Progenitor cell of endocrine pancreas (in vitro differentiated cells): Measurements from ENCODE around the gene ETV6. TPM values are rescaled to one million over a fixed set of nuclear protein-coding genes. Genes with fewer than 3 reads are reported as not detected.
A peak's percentile ranks its signal among the peaks of the same experiment; 100 is the strongest.

Experiments used
- DNase-seq: peaks from one replicate; pipeline ENCODE4 v3.0.0; 2021; ENCODE audit warnings: low spot score; ENCODE audit not compliant: unreplicated experiment
- H3K27ac Mint-ChIP-seq: 2 replicates; pipeline ENCODE4 v1.8.0; 2021; ENCODE audit warnings: mild to moderate bottlenecking, moderate library complexity, mixed read lengths
- H3K27me3 Mint-ChIP-seq: 2 replicates; pipeline ENCODE4 v1.8.0; 2021; ENCODE audit warnings: mixed read lengths
- H3K36me3 Mint-ChIP-seq: 2 replicates; pipeline ENCODE4 v1.8.0; 2022; ENCODE audit warnings: mixed read lengths; ENCODE audit not compliant: insufficient read depth
- H3K4me1 Mint-ChIP-seq: 2 replicates; pipeline ENCODE4 v1.8.0; 2021; ENCODE audit warnings: low read depth, mixed read lengths
- H3K4me3 Mint-ChIP-seq: 2 replicates; pipeline ENCODE4 v1.8.0; 2021; ENCODE audit warnings: low read depth, mild to moderate bottlenecking, moderate library complexity, mixed read lengths
- H3K9me3 Mint-ChIP-seq: 2 replicates; pipeline ENCODE4 v1.8.0; 2021; ENCODE audit warnings: low read depth, mixed read lengths
- CTCF ChIP-seq: fragments of 200-600 bp; sonication (generic); IDR thresholded peaks from one replicate; pipeline ENCODE4 v1.5.0; 2021; ENCODE audit warnings: antibody characterized with exemption, mild to moderate bottlenecking; ENCODE audit not compliant: unreplicated experiment
- total RNA-seq: library from RNA; stranded (reverse); gene quantifications from 2 replicates; pipeline ENCODE4 v1.2.1, GENCODE V29; 2021

The ETV6 gene
- total RNA-seq, 1 donor from 2014 or later, result 55.2 TPM

GRCh38 chr12:11731455-11731854 is 82.0 kb downstream of the ETV6 start:
- H3K4me1 Mint-ChIP-seq, result peaks cover 42% of the 10 kb centered on the region
- no peaks in the 10 kb centered on the region for H3K27me3 Mint-ChIP-seq
- H3K4me3 Mint-ChIP-seq, result no peak overlapping the region
- peaks cover 17% of the 10 kb centered on the region for H3K36me3 Mint-ChIP-seq
- DNase-seq, result no peak
- peak overlapping the region; percentile 98 for H3K27ac Mint-ChIP-seq
- no peak for TF ChIP-seq CTCF
- H3K9me3 Mint-ChIP-seq, result peaks cover 3% of the 10 kb centered on the region

- Mint-ChIP-seq H3K9me3 (peaks cover 3% of the 10 kb centered on the region), H3K27ac (no peak overlapping the region), H3K27me3 (no peaks in the 10 kb centered on the region)
Observed at GRCh38 chr12:11732023-11732422, 82.5 kb downstream of the ETV6 start.

GRCh38 chr12:11732715-11733114 is 83.2 kb downstream of the ETV6 start:
- H3K4me3 Mint-ChIP-seq, result no peak overlapping the region
- H3K4me1 Mint-ChIP-seq, result peaks cover 41% of the 10 kb centered on the region
- DNase-seq, result no peak
- no peaks in the 10 kb centered on the region for H3K27me3 Mint-ChIP-seq
- H3K36me3 Mint-ChIP-seq, result peaks cover 12% of the 10 kb centered on the region
- no peak for TF ChIP-seq CTCF
- peaks cover 3% of the 10 kb centered on the region for H3K9me3 Mint-ChIP-seq
- peak overlapping the region; percentile 84 for H3K27ac Mint-ChIP-seq

More at GRCh38 chr12:11732023-11732422, 82.5 kb downstream of the ETV6 start:
- no peak for TF ChIP-seq CTCF
- no peak for DNase-seq
- peaks cover 14% of the 10 kb centered on the region for H3K36me3 Mint-ChIP-seq
- peaks cover 43% of the 10 kb centered on the region for H3K4me1 Mint-ChIP-seq
- H3K4me3 Mint-ChIP-seq, result no peak overlapping the region

- no peak for DNase-seq
- TF ChIP-seq CTCF, result no peak
- H3K27me3 Mint-ChIP-seq, result no peaks in the 10 kb centered on the region
- no peak overlapping the region for H3K27ac Mint-ChIP-seq
- H3K4me1 Mint-ChIP-seq, result peaks cover 31% of the 10 kb centered on the region
- peaks cover 3% of the 10 kb centered on the region for H3K9me3 Mint-ChIP-seq
- H3K4me3 Mint-ChIP-seq, result no peak overlapping the region
- peaks cover 12% of the 10 kb centered on the region for H3K36me3 Mint-ChIP-seq
Observed at GRCh38 chr12:11734580-11735180, 85.2 kb downstream of the ETV6 start.

- Mint-ChIP-seq H3K36me3 (peaks cover 10% of the 10 kb centered on the region), H3K27me3 (no peaks in the 10 kb centered on the region), H3K27ac (no peak overlapping the region), H3K4me1 (peaks cover 15% of the 10 kb centered on the region), H3K4me3 (no peak overlapping the region), H3K9me3 (peaks cover 3% of the 10 kb centered on the region)
- TF ChIP-seq CTCF, result no peak
- DNase-seq, result no peak
Observed at GRCh38 chr12:11738450-11738849, 89.0 kb downstream of the ETV6 start.
